HUES48 (cell line): Measurements from ENCODE around the gene CYP19A1.
"Not testable (repeated sequence)": the region's sequence is repeated elsewhere in the genome, so short reads cannot be mapped to it uniquely, and the experiment has no call there.

ENCODE experiments used
- H3K27ac ChIP-seq: one replicate; pipeline ENCODE4 v1.7.0; 2013; ENCODE audit warnings: low read depth, low read length, inconsistent platforms
- H3K27me3 ChIP-seq: 2 replicates; pipeline ENCODE4 v1.6.1; 2013; ENCODE audit warnings: mild to moderate bottlenecking, low read length; ENCODE audit not compliant: control insufficient read depth, insufficient read depth
- H3K36me3 ChIP-seq: 2 replicates; pipeline ENCODE4 v1.6.1; 2013; ENCODE audit warnings: low read length; ENCODE audit not compliant: control insufficient read depth, insufficient read depth
- H3K4me1 ChIP-seq: 2 replicates; pipeline ENCODE4 v1.6.1; 2013; ENCODE audit warnings: mild to moderate bottlenecking, low read length; ENCODE audit not compliant: control insufficient read depth, insufficient read depth
- H3K4me3 ChIP-seq: 2 replicates; pipeline ENCODE4 v1.5.1; 2013; ENCODE audit warnings: mild to moderate bottlenecking, low read depth, low read length
- H3K9ac ChIP-seq: 2 replicates; pipeline ENCODE4 v1.6.1; 2013; ENCODE audit warnings: mild to moderate bottlenecking, low read depth, low read length, moderate library complexity
- H3K9me3 ChIP-seq: 2 replicates; pipeline ENCODE4 v1.6.1; 2013; ENCODE audit warnings: low read length; ENCODE audit not compliant: control insufficient read depth, insufficient read depth

CYP19A1 gene

GRCh38 chr15:51192521-51193280 lies 145.7 kb downstream of the CYP19A1 start:
- Histone ChIP-seq H3K4me3 (no peak overlapping the region), H3K36me3 (no peaks in the 10 kb centered on the region), H3K9ac (no peak overlapping the region), H3K4me1 (no peaks in the 10 kb centered on the region), H3K27me3 (no peaks in the 10 kb centered on the region), H3K9me3 (no peaks in the 10 kb centered on the region), H3K27ac (no peak overlapping the region)

GRCh38 chr15:51191766-51192165 lies 146.6 kb downstream of the CYP19A1 start:
- Histone ChIP-seq H3K9ac (no peak overlapping the region), H3K9me3 (no peaks in the 10 kb centered on the region), H3K4me1 (no peaks in the 10 kb centered on the region), H3K27ac (no peak overlapping the region), H3K36me3 (no peaks in the 10 kb centered on the region), H3K27me3 (no peaks in the 10 kb centered on the region), H3K4me3 (no peak overlapping the region)

- Histone ChIP-seq H3K9ac (no peak overlapping the region), H3K27me3 (no peaks in the 10 kb centered on the region), H3K4me1 (no peaks in the 10 kb centered on the region), H3K27ac (no peak overlapping the region), H3K4me3 (no peak overlapping the region), H3K9me3 (no peaks in the 10 kb centered on the region), H3K36me3 (no peaks in the 10 kb centered on the region)
Observed at GRCh38 chr15:51191072-51191670, 147.2 kb downstream of the CYP19A1 start.

- Histone ChIP-seq H3K4me1 (no peaks in the 10 kb centered on the region), H3K9ac (no peak overlapping the region), H3K36me3 (no peaks in the 10 kb centered on the region), H3K4me3 (no peak overlapping the region), H3K27me3 (no peaks in the 10 kb centered on the region), H3K27ac (no peak overlapping the region), H3K9me3 (no peaks in the 10 kb centered on the region)
Observed at GRCh38 chr15:51190424-51191068, 147.8 kb downstream of the CYP19A1 start.

- Histone ChIP-seq H3K27ac (no peak overlapping the region), H3K9ac (no peak overlapping the region), H3K4me3 (no peak overlapping the region), H3K9me3 (no peaks in the 10 kb centered on the region), H3K36me3 (no peaks in the 10 kb centered on the region), H3K4me1 (no peaks in the 10 kb centered on the region), H3K27me3 (no peaks in the 10 kb centered on the region)
Observed at GRCh38 chr15:51189669-51190385, 148.6 kb downstream of the CYP19A1 start.

GRCh38 chr15:51188791-51189190 lies 149.6 kb downstream of the CYP19A1 start:
- H3K27ac ChIP-seq, H3K9me3 ChIP-seq, H3K36me3 ChIP-seq, H3K9ac ChIP-seq, H3K4me1 ChIP-seq, H3K4me3 ChIP-seq, H3K27me3 ChIP-seq: not testable (repeated sequence)

- Histone ChIP-seq H3K27me3 (no peaks in the 10 kb centered on the region), H3K9ac (no peak overlapping the region), H3K4me3 (no peak overlapping the region), H3K27ac (no peak overlapping the region), H3K4me1 (no peaks in the 10 kb centered on the region), H3K36me3 (no peaks in the 10 kb centered on the region), H3K9me3 (no peaks in the 10 kb centered on the region)
Observed at GRCh38 chr15:51186891-51187290, 151.5 kb downstream of the CYP19A1 start.

- Histone ChIP-seq H3K9ac (no peak overlapping the region), H3K27me3 (no peaks in the 10 kb centered on the region), H3K27ac (no peak overlapping the region), H3K36me3 (no peaks in the 10 kb centered on the region), H3K4me1 (no peaks in the 10 kb centered on the region), H3K4me3 (no peak overlapping the region), H3K9me3 (no peaks in the 10 kb centered on the region)
Observed at GRCh38 chr15:51186181-51186705, 152.2 kb downstream of the CYP19A1 start.

- Histone ChIP-seq H3K9ac (no peak overlapping the region), H3K36me3 (no peaks in the 10 kb centered on the region), H3K27ac (no peak overlapping the region), H3K4me1 (no peaks in the 10 kb centered on the region), H3K27me3 (no peaks in the 10 kb centered on the region), H3K9me3 (no peaks in the 10 kb centered on the region), H3K4me3 (no peak overlapping the region)
Observed at GRCh38 chr15:51185213-51186159, 152.9 kb downstream of the CYP19A1 start.

GRCh38 chr15:51184627-51185026 lies 153.8 kb downstream of the CYP19A1 start:
- Histone ChIP-seq H3K9me3 (no peaks in the 10 kb centered on the region), H3K27me3 (no peaks in the 10 kb centered on the region), H3K36me3 (no peaks in the 10 kb centered on the region), H3K4me1 (no peaks in the 10 kb centered on the region), H3K4me3 (no peak overlapping the region), H3K9ac (no peak overlapping the region), H3K27ac (no peak overlapping the region)
